NT2/D1 (cell line): ENCODE data around the gene SRGAP3.

Source experiments
- SUZ12 ChIP-seq: IDR thresholded peaks from 2 replicates; pipeline ENCODE4 v1.6.1; 2011; ENCODE audit not compliant: insufficient read length, insufficient read depth; ENCODE audit errors: extremely low read depth
- YY1 ChIP-seq: IDR thresholded peaks from 2 replicates; pipeline ENCODE4 v1.6.1; 2011; ENCODE audit not compliant: insufficient read length, insufficient read depth
- ZNF274 ChIP-seq: IDR thresholded peaks from 2 replicates; pipeline ENCODE4 v1.6.1; 2011; ENCODE audit warnings: mild to moderate bottlenecking, low read depth, low read length

GRCh38 chr3:9196020-9196419 lies 53.4 kb downstream of the SRGAP3 start:
- TF ChIP-seq YY1 (no peak), ZNF274 (no peak), SUZ12 (no peak)
